Neural progenitor cell (in vitro differentiated cells): Measurements from ENCODE around the gene TDRD9.

Experiments
- EZH2 ChIP-seq: fragments of 200-600 bp; sonication (generic); IDR thresholded peaks from 2 replicates; pipeline ENCODE4 v1.6.1; 2017; ENCODE audit warnings: antibody characterized with exemption, mild to moderate bottlenecking, moderate library complexity
- TF ChIP-seq, protein P1 (sequence below): fragments of 200-600 bp; sonication (generic); IDR thresholded peaks from 2 replicates; pipeline ENCODE4 v1.5.1; 2017; ENCODE audit warnings: antibody characterized with exemption, mild to moderate bottlenecking

DNA sequence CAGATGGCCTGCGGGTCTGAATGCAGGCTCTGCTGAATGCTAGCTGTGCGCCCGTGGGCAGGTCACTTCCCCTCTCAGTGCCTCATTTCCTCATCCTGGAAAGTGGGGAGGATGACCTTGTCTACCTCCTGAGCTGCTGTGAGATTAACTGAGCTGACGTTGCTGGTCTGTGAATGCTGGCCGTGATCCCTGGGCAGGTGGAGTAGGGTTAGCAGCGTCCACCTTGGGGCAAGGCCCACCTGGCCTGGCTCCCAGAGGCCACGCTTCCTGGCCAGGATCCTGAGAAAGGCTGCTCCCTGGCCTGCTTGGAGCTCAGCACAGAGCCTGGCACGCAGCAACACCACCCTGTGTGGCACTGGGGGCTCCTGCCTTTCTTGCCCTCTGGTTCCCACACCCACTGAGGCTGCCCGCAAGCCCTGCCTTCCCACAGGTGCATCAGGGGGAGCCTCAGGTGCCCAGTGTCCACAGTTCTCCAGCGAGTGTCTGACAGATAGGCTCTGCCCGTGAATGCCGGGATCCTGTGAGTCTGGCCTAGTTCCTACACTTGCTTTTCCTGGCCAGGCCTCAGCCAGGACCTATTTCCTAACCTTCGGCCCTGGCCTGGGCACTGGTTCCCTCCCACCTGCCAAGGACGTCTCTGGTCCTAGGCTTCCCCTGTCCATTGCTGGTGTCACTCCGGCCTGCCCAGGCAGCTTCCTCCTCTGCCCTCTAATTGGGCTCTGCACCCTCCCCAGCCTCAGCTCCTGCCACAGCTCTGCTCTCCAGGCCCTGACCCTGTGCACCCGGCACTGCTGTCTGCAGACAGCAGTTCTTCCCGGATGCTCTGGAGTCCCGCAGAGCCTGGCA lies 37.2 kb upstream of the TDRD9 start:
- TF ChIP-seq, protein P1, sequence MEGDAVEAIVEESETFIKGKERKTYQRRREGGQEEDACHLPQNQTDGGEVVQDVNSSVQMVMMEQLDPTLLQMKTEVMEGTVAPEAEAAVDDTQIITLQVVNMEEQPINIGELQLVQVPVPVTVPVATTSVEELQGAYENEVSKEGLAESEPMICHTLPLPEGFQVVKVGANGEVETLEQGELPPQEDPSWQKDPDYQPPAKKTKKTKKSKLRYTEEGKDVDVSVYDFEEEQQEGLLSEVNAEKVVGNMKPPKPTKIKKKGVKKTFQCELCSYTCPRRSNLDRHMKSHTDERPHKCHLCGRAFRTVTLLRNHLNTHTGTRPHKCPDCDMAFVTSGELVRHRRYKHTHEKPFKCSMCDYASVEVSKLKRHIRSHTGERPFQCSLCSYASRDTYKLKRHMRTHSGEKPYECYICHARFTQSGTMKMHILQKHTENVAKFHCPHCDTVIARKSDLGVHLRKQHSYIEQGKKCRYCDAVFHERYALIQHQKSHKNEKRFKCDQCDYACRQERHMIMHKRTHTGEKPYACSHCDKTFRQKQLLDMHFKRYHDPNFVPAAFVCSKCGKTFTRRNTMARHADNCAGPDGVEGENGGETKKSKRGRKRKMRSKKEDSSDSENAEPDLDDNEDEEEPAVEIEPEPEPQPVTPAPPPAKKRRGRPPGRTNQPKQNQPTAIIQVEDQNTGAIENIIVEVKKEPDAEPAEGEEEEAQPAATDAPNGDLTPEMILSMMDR, result no peak
- TF ChIP-seq EZH2, result no peak
